ENCODE measurements around the gene LCLAT1.

Gene LCLAT1

DNA sequence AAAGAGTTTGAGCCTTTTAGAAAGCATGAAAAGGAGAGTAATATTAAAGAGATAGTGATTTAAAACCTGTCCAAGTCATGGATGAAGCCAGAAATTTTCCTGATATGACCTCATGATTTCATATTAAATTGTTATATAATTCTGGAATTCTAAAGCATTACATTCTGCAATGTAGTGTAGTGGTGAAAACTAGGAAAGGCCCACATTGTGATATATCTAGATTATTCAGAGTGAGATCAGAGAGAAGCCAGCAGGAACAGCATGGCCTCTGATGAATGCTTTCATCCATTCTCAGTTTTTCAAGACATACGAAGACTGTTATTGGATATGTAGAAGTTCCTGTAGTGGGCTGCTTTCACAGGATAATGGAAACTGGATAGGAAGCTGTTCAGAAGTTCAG, 98.8 kb downstream of the LCLAT1 start:
- H3K27ac ChIP-seq (ENCODE audit: extremely low read depth, low read depth, low read length): no peak overlapping the region
- CTCF ChIA-PET: interaction anchor here (0.5 kb wide), 1 partner anchor 38 kb away, joined by 3 read pairs; no protein-coding TSS in a partner anchor
- H3K36me3 ChIP-seq (ENCODE audit: control insufficient read depth in 2 of 2, insufficient read depth in 1 of 2, low read length in 2 of 2): no peaks in the 10 kb centered on the region
- H3K9me3 ChIP-seq (ENCODE audit: control insufficient read depth, insufficient read depth, low read depth, low read length): no peaks in the 10 kb centered on the region
- no peak overlapping the region for H3K4me3 ChIP-seq (ENCODE audit: low read depth, low read length)
- POLR2A ChIA-PET: no interaction called here
- TF ChIP-seq, protein P1, sequence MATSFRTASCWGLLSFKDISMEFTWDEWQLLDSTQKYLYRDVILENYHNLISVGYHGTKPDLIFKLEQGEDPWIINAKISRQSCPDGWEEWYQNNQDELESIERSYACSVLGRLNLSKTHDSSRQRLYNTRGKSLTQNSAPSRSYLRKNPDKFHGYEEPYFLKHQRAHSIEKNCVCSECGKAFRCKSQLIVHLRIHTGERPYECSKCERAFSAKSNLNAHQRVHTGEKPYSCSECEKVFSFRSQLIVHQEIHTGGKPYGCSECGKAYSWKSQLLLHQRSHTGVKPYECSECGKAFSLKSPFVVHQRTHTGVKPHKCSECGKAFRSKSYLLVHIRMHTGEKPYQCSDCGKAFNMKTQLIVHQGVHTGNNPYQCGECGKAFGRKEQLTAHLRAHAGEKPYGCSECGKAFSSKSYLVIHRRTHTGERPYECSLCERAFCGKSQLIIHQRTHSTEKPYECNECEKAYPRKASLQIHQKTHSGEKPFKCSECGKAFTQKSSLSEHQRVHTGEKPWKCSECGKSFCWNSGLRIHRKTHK (tag by site-specific recombination; IDR thresholded peaks at IDR 0.05): no peak
- TF ChIP-seq GLI2 (tag by site-specific recombination; IDR thresholded peaks at IDR 0.05; ENCODE audit: borderline replicate concordance, low read depth) (no peak), ZNF658 (tag by site-specific recombination; IDR thresholded peaks at IDR 0.05) (no peak), OVOL3 (tag by site-specific recombination; IDR thresholded peaks at IDR 0.05) (no peak), ZBTB48 (tag by site-specific recombination; IDR thresholded peaks at IDR 0.05) (no peak), ZNF529 (tag by site-specific recombination; IDR thresholded peaks at IDR 0.05; ENCODE audit: insufficient replicate concordance) (no peak), SCRT2 (tag by site-specific recombination; IDR thresholded peaks at IDR 0.05) (no peak), GLIS1 (tag by site-specific recombination; IDR thresholded peaks at IDR 0.05) (no peak), ZBTB1 (tag by site-specific recombination; IDR thresholded peaks at IDR 0.05) (no peak), ZFHX2 (tag by site-specific recombination; conservative IDR thresholded peaks at IDR 0.05) (no peak), ZIC2 (tag by site-specific recombination; IDR thresholded peaks at IDR 0.05) (no peak)
- TF ChIP-seq, protein P2, sequence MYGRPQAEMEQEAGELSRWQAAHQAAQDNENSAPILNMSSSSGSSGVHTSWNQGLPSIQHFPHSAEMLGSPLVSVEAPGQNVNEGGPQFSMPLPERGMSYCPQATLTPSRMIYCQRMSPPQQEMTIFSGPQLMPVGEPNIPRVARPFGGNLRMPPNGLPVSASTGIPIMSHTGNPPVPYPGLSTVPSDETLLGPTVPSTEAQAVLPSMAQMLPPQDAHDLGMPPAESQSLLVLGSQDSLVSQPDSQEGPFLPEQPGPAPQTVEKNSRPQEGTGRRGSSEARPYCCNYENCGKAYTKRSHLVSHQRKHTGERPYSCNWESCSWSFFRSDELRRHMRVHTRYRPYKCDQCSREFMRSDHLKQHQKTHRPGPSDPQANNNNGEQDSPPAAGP (tag by site-specific recombination; IDR thresholded peaks at IDR 0.05): no peak
- TF ChIP-seq, protein P3, sequence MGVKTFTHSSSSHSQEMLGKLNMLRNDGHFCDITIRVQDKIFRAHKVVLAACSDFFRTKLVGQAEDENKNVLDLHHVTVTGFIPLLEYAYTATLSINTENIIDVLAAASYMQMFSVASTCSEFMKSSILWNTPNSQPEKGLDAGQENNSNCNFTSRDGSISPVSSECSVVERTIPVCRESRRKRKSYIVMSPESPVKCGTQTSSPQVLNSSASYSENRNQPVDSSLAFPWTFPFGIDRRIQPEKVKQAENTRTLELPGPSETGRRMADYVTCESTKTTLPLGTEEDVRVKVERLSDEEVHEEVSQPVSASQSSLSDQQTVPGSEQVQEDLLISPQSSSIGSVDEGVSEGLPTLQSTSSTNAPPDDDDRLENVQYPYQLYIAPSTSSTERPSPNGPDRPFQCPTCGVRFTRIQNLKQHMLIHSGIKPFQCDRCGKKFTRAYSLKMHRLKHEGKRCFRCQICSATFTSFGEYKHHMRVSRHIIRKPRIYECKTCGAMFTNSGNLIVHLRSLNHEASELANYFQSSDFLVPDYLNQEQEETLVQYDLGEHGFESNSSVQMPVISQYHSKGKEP (tag by site-specific recombination; IDR thresholded peaks at IDR 0.05): no peak
- peaks cover 11% of the 10 kb centered on the region; the same call in 1 of the 2 replicates for H3K4me1 ChIP-seq (ENCODE audit: control insufficient read depth, insufficient read depth, low read length)

DNA sequence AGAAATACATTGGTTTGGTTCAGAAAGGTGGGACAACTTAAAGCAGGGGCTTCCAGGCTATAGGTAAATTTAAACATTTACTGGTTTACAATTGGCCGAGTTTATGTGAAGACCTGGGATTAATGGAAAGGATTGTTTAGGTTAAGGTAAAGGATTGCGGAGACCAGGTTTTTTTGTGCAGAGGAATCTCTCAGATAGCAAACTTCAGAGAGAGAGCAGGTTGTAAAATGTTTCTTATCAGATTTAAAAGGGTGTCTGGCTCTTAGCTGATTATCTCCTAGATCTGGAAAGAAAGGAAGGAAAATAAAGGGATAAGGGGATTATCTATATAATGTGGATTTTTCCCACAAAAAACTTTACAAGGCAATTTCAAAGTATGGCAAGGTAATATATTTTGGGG, 101.3 kb downstream of the LCLAT1 start:
- Histone ChIP-seq H3K27ac (ENCODE audit: extremely low read depth, low read depth, low read length) (no peak overlapping the region), H3K4me1 (ENCODE audit: control insufficient read depth, insufficient read depth, low read length) (peaks cover 11% of the 10 kb centered on the region; the same call in 1 of the 2 replicates), H3K4me3 (ENCODE audit: low read depth, low read length) (no peak overlapping the region), H3K36me3 (ENCODE audit: control insufficient read depth in 2 of 2, insufficient read depth in 1 of 2, low read length in 2 of 2) (no peaks in the 10 kb centered on the region), H3K9me3 (ENCODE audit: control insufficient read depth, insufficient read depth, low read depth, low read length) (no peaks in the 10 kb centered on the region)
- POLR2A ChIA-PET: interaction anchor here (0.8 kb wide), 1 partner anchor 10 kb away, joined by 4 read pairs; no protein-coding TSS in a partner anchor
- no peak for TF ChIP-seq ZNF660 (tag by site-specific recombination; IDR thresholded peaks at IDR 0.05)
- TF ChIP-seq ZBTB21 (tag by site-specific recombination; IDR thresholded peaks at IDR 0.05): no peak
- TF ChIP-seq, protein P4, sequence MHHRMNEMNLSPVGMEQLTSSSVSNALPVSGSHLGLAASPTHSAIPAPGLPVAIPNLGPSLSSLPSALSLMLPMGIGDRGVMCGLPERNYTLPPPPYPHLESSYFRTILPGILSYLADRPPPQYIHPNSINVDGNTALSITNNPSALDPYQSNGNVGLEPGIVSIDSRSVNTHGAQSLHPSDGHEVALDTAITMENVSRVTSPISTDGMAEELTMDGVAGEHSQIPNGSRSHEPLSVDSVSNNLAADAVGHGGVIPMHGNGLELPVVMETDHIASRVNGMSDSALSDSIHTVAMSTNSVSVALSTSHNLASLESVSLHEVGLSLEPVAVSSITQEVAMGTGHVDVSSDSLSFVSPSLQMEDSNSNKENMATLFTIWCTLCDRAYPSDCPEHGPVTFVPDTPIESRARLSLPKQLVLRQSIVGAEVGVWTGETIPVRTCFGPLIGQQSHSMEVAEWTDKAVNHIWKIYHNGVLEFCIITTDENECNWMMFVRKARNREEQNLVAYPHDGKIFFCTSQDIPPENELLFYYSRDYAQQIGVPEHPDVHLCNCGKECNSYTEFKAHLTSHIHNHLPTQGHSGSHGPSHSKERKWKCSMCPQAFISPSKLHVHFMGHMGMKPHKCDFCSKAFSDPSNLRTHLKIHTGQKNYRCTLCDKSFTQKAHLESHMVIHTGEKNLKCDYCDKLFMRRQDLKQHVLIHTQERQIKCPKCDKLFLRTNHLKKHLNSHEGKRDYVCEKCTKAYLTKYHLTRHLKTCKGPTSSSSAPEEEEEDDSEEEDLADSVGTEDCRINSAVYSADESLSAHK (tag by site-specific recombination; IDR thresholded peaks at IDR 0.05): no peak
- no peak for TF ChIP-seq WT1 (tag by site-specific recombination; IDR thresholded peaks at IDR 0.05)
- TF ChIP-seq ZSCAN23 (tag by site-specific recombination; IDR thresholded peaks at IDR 0.05): no peak
- TF ChIP-seq SETDB1 (IDR thresholded peaks at IDR 0.05; ENCODE audit: insufficient read length, low read length): no peak
- TF ChIP-seq SALL2 (tag by site-specific recombination; IDR thresholded peaks at IDR 0.05; ENCODE audit: borderline replicate concordance): no peak
- TF ChIP-seq ZNF549 (tag by site-specific recombination; IDR thresholded peaks at IDR 0.05): no peak
- CTCF ChIA-PET: no interaction called here

Data from HEK293 (cell line).